Activated CD8-positive, alpha-beta T cell treated with anti-CD3 and anti-CD28 coated beads for 36 hours (primary cell): ENCODE data around the gene ANXA6. TPM values are rescaled to one million over a fixed set of nuclear protein-coding genes. Genes with fewer than 3 reads are reported as not detected.
"Not testable (repeated sequence)": the region's sequence is repeated elsewhere in the genome, so short reads cannot be mapped to it uniquely, and the experiment has no call there.

ENCODE experiments used
- ATAC-seq: fragments of 200-7000 bp; cut with Tn5 transposase; one replicate; pipeline ENCODE4 v1.10.0; 2021; ENCODE audit warnings: mild to moderate bottlenecking, moderate library complexity
- CTCF ChIA-PET: fragments of 350-600 bp; sonication (Branson Sonifier 250); formaldehyde crosslinking; loops from one replicate; lab custom pipeline; 2021; ENCODE audit warnings: antibody characterized with exemption; lab: Charles Lee
- POLR2A ChIA-PET: fragments of 350-600 bp; sonication (Branson Sonifier 250); formaldehyde crosslinking; loops from one replicate; lab custom pipeline; 2021; ENCODE audit warnings: antibody characterized with exemption; lab: Charles Lee
- DNase-seq: peaks from one replicate; pipeline ENCODE4 v3.0.0-alpha.2; 2020
- H3K27ac Mint-ChIP-seq: one replicate; pipeline ENCODE4 v1.8.0; 2021; ENCODE audit warnings: mild to moderate bottlenecking, mixed read lengths
- H3K27me3 Mint-ChIP-seq: one replicate; pipeline ENCODE4 v1.8.0; 2021; ENCODE audit warnings: mixed read lengths
- H3K36me3 Mint-ChIP-seq: one replicate; pipeline ENCODE4 v1.8.0; 2021; ENCODE audit warnings: low read depth, mixed read lengths
- H3K4me1 Mint-ChIP-seq: one replicate; pipeline ENCODE4 v1.8.0; 2021; ENCODE audit warnings: low read depth, mixed read lengths
- H3K4me3 Mint-ChIP-seq: one replicate; pipeline ENCODE4 v1.8.0; 2021; ENCODE audit warnings: mild to moderate bottlenecking, moderate library complexity, mixed read lengths
- H3K9me3 Mint-ChIP-seq: one replicate; pipeline ENCODE4 v1.8.0; 2021; ENCODE audit warnings: mixed read lengths
- intact Hi-C: fragments of 100-400 bp; cut with micrococcal nuclease; formaldehyde crosslinking; loops from one replicate; pipeline ENCODE4 v1.10.0; 2022
- total RNA-seq, 2 experiments: library from RNA; stranded (reverse); gene quantifications; one replicate each; pipeline ENCODE4 v1.2.3, GENCODE V29; 2021
- TF ChIP-seq, protein P1 (sequence below): fragments of 200-600 bp; IDR thresholded peaks from one replicate; pipeline ENCODE4 v1.8.0; 2022; ENCODE audit warnings: antibody characterized with exemption, mild to moderate bottlenecking

The ANXA6 gene
- total RNA-seq, 2 experiments from 2014 or later = 328 to 336 TPM

DNA sequence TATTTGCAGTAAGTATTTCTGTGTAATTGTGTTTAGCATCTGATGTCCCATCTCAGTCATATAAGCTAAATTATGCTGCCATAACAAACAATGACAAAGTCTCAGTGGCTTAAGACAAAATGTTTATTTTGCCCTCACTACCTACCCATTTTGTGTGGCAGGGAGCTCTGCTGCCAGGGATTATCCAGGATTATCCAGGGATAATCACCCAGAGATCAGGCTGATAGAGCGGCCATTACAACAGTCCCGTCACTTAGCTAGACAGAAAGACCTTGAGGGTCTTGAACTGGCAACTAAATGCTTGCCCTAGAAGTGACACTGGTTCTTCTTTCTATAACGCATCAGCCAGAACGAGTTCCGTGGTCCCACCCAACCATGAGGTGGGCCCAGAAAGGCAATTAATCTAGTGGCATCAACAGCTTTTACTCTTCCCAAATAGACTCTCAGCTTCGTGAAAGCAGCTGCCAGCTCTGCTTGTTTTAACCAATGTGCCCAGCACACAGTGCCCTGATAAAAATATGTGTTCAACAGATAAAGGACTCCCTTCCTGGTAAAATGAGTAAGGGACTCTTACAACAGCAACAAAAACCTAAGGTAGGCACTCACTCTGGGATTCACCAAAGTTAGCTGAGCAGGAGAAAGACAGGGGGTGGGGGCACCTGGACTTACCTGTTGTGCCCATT lies 43.5 kb upstream of the ANXA6 start:
- peaks cover 27% of the 10 kb centered on the region for H3K36me3 Mint-ChIP-seq
- POLR2A ChIA-PET = interaction anchor here (1.2 to 2.3 kb wide), 2 partner anchors 11 to 14 kb away, joined by 3 to 18 read pairs; no protein-coding TSS in a partner anchor

DNA sequence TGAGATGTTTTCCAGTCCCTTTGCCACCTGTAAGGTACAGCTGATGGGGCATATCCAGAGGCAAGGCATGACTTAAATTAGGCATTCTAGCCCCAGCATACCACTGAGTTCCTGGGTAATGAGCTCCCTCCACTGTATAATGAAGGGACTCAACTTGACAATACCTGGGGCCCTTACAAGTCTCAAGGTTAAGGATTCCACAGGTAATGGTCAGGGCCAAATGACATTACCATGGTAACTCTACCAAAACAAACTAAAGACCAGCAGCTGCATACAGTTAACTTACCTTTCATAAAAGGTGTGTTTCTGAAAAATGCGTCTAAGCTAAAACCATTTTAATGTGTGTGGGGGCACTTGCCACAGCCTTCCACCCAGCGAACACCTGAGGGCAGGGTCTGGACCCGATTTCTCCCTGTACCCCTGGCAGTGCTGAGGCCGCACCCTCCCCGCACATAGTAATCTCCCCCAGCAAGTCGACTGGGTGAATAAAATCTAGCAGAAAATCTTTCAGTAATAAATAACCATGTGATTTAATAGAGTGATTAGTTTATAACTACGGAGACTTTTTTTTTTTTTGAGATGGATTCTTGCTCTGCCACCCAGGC lies 42.1 kb upstream of the ANXA6 start:
- peaks cover 55% of the 10 kb centered on the region for H3K4me1 Mint-ChIP-seq

More for the DNA sequence above, 43.5 kb upstream of the ANXA6 start:
- intact Hi-C loops = no loop called here
- H3K27me3 Mint-ChIP-seq = no peaks in the 10 kb centered on the region
- H3K9me3 Mint-ChIP-seq = no peaks in the 10 kb centered on the region
- TF ChIP-seq, protein P1, sequence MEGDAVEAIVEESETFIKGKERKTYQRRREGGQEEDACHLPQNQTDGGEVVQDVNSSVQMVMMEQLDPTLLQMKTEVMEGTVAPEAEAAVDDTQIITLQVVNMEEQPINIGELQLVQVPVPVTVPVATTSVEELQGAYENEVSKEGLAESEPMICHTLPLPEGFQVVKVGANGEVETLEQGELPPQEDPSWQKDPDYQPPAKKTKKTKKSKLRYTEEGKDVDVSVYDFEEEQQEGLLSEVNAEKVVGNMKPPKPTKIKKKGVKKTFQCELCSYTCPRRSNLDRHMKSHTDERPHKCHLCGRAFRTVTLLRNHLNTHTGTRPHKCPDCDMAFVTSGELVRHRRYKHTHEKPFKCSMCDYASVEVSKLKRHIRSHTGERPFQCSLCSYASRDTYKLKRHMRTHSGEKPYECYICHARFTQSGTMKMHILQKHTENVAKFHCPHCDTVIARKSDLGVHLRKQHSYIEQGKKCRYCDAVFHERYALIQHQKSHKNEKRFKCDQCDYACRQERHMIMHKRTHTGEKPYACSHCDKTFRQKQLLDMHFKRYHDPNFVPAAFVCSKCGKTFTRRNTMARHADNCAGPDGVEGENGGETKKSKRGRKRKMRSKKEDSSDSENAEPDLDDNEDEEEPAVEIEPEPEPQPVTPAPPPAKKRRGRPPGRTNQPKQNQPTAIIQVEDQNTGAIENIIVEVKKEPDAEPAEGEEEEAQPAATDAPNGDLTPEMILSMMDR = no peak
- CTCF ChIA-PET = interaction anchor here (0.9 to 3.6 kb wide), 7 partner anchors 10 to 75 kb away, joined by 3 to 12 read pairs (median 5); partner anchors contain the start of gene CCDC69
- H3K4me3 Mint-ChIP-seq = no peak overlapping the region
- DNase-seq (no peak), ATAC-seq (no peak)
- H3K27ac Mint-ChIP-seq = peak overlapping the region; percentile 37
- peaks cover 54% of the 10 kb centered on the region for H3K4me1 Mint-ChIP-seq

DNA sequence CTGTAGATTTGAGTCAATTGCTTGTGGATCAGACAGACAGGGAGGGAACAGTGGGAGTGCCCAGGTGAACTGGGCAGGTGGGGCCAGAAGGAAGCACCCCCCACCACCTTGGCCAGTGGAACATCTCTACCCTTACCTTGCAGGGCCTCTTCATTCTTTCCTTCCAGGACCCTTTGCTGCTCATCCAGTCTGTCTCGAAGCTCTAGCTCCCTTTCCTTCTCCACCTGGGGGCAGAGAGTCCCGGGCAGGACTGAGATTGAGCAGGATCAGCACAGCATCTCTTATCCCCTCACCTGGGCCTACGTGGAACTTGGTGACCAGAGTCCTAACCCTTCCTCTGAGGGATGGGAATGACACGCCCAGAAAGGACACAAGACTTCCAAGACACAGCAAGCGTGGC lies 41.3 kb upstream of the ANXA6 start:
- Mint-ChIP-seq H3K27ac (no peak overlapping the region), H3K27me3 (no peaks in the 10 kb centered on the region), H3K4me3 (no peak overlapping the region), H3K4me1 (peaks cover 56% of the 10 kb centered on the region), H3K9me3 (peaks cover 3% of the 10 kb centered on the region), H3K36me3 (peaks cover 38% of the 10 kb centered on the region)
- CTCF ChIA-PET = interaction anchor here (0.9 to 1.4 kb wide), 4 partner anchors 36 to 83 kb away, joined by 3 to 6 read pairs (median 3); no protein-coding TSS in a partner anchor
- ATAC-seq (no peak), DNase-seq (no peak)
- TF ChIP-seq, protein P1 = no peak
- intact Hi-C loops = no loop called here
- POLR2A ChIA-PET = interaction anchor here (1.0 kb wide), 2 partner anchors 9 to 25 kb away, joined by 3 to 4 read pairs; partner anchors contain the start of gene CCDC69

More for the DNA sequence above, 42.1 kb upstream of the ANXA6 start:
- peaks cover 32% of the 10 kb centered on the region for H3K36me3 Mint-ChIP-seq
- TF ChIP-seq, protein P1 = no peak
- H3K9me3 Mint-ChIP-seq = no peaks in the 10 kb centered on the region
- peak overlapping the region; percentile 33 for H3K27ac Mint-ChIP-seq
- H3K4me3 Mint-ChIP-seq = no peak overlapping the region
- ATAC-seq (no peak), DNase-seq (no peak)
- intact Hi-C loops = no loop called here
- POLR2A ChIA-PET = no interaction called here
- CTCF ChIA-PET = interaction anchor here (1.4 kb wide), 1 partner anchor 58 kb away, joined by 3 read pairs; no protein-coding TSS in a partner anchor
- H3K27me3 Mint-ChIP-seq = no peaks in the 10 kb centered on the region

DNA sequence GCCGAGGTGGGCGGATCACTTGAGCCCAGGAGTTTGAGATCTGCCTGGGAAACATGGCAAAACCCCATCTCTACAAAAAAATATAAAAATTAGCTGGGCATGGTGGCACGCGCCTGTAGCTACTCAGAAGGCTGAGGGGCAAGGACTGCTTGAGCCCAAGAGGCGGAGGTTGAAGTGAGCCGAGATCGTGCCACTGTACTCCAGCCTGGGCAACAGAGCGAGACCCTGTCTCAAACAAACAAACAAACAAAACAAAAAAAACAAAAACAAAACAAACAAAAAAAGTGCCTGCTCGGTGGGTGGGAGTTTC lies 39.7 kb upstream of the ANXA6 start:
- CTCF ChIA-PET, intact Hi-C loops, H3K27me3 Mint-ChIP-seq, H3K4me3 Mint-ChIP-seq, DNase-seq, POLR2A ChIA-PET, ATAC-seq: not testable (repeated sequence)
- peaks cover 53% of the 10 kb centered on the region for H3K4me1 Mint-ChIP-seq
- peaks cover 12% of the 10 kb centered on the region for H3K9me3 Mint-ChIP-seq
- peak overlapping the region; percentile 71 for H3K27ac Mint-ChIP-seq
- peaks cover 44% of the 10 kb centered on the region for H3K36me3 Mint-ChIP-seq

DNA sequence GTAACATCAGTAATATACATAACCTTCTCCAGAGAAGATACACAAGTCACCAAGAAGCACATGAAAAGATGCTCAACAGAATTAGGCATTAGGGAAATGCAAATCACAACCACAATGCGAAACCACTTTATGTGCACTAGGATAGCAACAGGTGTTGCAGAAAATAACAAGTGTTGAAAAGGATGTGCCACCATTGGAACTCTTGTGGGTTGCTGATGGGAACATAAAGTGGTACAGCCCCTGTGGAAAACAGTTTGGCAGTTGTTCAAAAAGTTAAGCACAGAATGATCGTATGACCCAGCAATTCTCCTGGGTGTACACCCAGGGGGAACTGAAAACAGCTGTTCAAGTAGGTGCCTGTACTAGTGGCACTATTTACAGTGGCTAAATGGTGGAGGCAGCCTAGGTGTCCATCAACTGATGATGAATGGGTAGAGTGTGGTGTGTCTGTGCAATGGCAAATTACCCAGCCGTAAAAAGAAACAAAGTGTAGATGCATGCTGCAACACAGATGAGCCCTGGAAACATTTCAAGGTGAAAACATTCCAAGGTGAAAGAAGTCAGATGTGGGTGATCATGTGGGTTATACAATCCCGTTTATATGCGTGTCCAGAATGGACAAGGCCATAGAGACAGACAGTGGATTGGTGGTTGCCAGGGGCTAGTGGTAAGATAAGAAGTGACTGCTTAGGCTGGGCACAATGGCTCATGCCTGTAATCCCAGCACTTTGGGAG lies 39.1 kb upstream of the ANXA6 start:
- Mint-ChIP-seq H3K4me3 (no peak overlapping the region), H3K27ac (peak overlapping the region; percentile 71), H3K36me3 (peaks cover 47% of the 10 kb centered on the region), H3K27me3 (no peaks in the 10 kb centered on the region), H3K9me3 (peaks cover 15% of the 10 kb centered on the region), H3K4me1 (peaks cover 54% of the 10 kb centered on the region)
- intact Hi-C loops = no loop called here
- ChIA-PET CTCF (no interaction called here), POLR2A (no interaction called here)
- TF ChIP-seq, protein P1 = no peak
- peak; percentile 64 for ATAC-seq
- no peak for DNase-seq
